ENCODE data around the gene P2RX5.
A peak's percentile ranks its signal among the peaks of the same experiment; 100 is the strongest.
"Not testable (repeated sequence)": the region's sequence is repeated elsewhere in the genome, so short reads cannot be mapped to it uniquely, and the experiment has no call there.

The P2RX5 gene

GRCh38 chr17:3704931-3705717 lies 9.2 kb upstream of the P2RX5 start:
- H3K36me3 ChIP-seq (ENCODE audit: control insufficient read depth, insufficient read depth, low read length): no peaks in the 10 kb centered on the region
- no peak overlapping the region for H3K4me3 ChIP-seq (replicated peaks; ENCODE audit: low read depth, low read length)
- DNase-seq (ENCODE audit: extremely low read depth, insufficient read length): no peak
- H3K27me3 ChIP-seq (replicated peaks; ENCODE audit: control insufficient read depth, insufficient read depth, low read length): no peaks in the 10 kb centered on the region
- no peak for TF ChIP-seq CTCF (IDR thresholded peaks at IDR 0.05; ENCODE audit: insufficient read depth, low read length, poor library complexity, severe bottlenecking)

GRCh38 chr17:3702041-3702539 lies 6.1 kb upstream of the P2RX5 start:
- H3K27me3 ChIP-seq (replicated peaks; ENCODE audit: control insufficient read depth, insufficient read depth, low read length); H3K36me3 ChIP-seq (ENCODE audit: control insufficient read depth, insufficient read depth, low read length); DNase-seq (ENCODE audit: extremely low read depth, insufficient read length); H3K4me3 ChIP-seq (replicated peaks; ENCODE audit: low read depth, low read length): not testable (repeated sequence)

GRCh38 chr17:3699951-3700350 lies 4.0 kb upstream of the P2RX5 start:
- Histone ChIP-seq H3K36me3 (ENCODE audit: control insufficient read depth, insufficient read depth, low read length) (no peaks in the 10 kb centered on the region), H3K27me3 (replicated peaks; ENCODE audit: control insufficient read depth, insufficient read depth, low read length) (no peaks in the 10 kb centered on the region), H3K4me3 (replicated peaks; ENCODE audit: low read depth, low read length) (no peak overlapping the region)
- no peak for TF ChIP-seq CTCF (IDR thresholded peaks at IDR 0.05; ENCODE audit: insufficient read depth, low read length, poor library complexity, severe bottlenecking)
- no peak for DNase-seq (ENCODE audit: extremely low read depth, insufficient read length)

- DNase-seq (ENCODE audit: extremely low read depth, insufficient read length): no peak
- H3K27me3 ChIP-seq (replicated peaks; ENCODE audit: control insufficient read depth, insufficient read depth, low read length): no peaks in the 10 kb centered on the region
- TF ChIP-seq CTCF (IDR thresholded peaks at IDR 0.05; ENCODE audit: insufficient read depth, low read length, poor library complexity, severe bottlenecking): no peak
- H3K4me3 ChIP-seq (replicated peaks; ENCODE audit: low read depth, low read length): no peak overlapping the region
- no peaks in the 10 kb centered on the region for H3K36me3 ChIP-seq (ENCODE audit: control insufficient read depth, insufficient read depth, low read length)
Measured at GRCh38 chr17:3698139-3698538, 2.2 kb upstream of the P2RX5 start.

- H3K36me3 ChIP-seq (ENCODE audit: control insufficient read depth, insufficient read depth, low read length): no peaks in the 10 kb centered on the region
- TF ChIP-seq CTCF (IDR thresholded peaks at IDR 0.05; ENCODE audit: insufficient read depth, low read length, poor library complexity, severe bottlenecking): no peak
- DNase-seq (ENCODE audit: extremely low read depth, insufficient read length): no peak
Measured at GRCh38 chr17:3697103-3697476, 1.1 kb upstream of the P2RX5 start.

GRCh38 chr17:3695129-3695722 lies 729 bp downstream of the P2RX5 start:
- TF ChIP-seq CTCF (IDR thresholded peaks at IDR 0.05; ENCODE audit: insufficient read depth, low read length, poor library complexity, severe bottlenecking): no peak
- H3K4me3 ChIP-seq (replicated peaks; ENCODE audit: low read depth, low read length): peak overlapping the region; percentile 69
- H3K36me3 ChIP-seq (ENCODE audit: control insufficient read depth, insufficient read depth, low read length): peaks cover 11% of the 10 kb centered on the region
- no peaks in the 10 kb centered on the region for H3K27me3 ChIP-seq (replicated peaks; ENCODE audit: control insufficient read depth, insufficient read depth, low read length)
- DNase-seq (ENCODE audit: extremely low read depth, insufficient read length): peak; percentile 62

More at GRCh38 chr17:3697103-3697476, 1.1 kb upstream of the P2RX5 start:
- Histone ChIP-seq H3K27me3 (replicated peaks; ENCODE audit: control insufficient read depth, insufficient read depth, low read length) (no peaks in the 10 kb centered on the region), H3K4me3 (replicated peaks; ENCODE audit: low read depth, low read length) (no peak overlapping the region)

Measured in GM06990 (cell line).